Chondrocyte (in vitro differentiated cells): ENCODE data around the gene TFDP1. TPM values are rescaled to one million over a fixed set of nuclear protein-coding genes. Genes with fewer than 3 reads are reported as not detected.

Source experiments
- DNase-seq: peaks from one replicate; pipeline ENCODE4 v3.0.0; 2021; ENCODE audit warnings: mixed read lengths, low spot score
- H3K27ac Mint-ChIP-seq: one replicate; pipeline ENCODE4 v1.8.0; 2021; ENCODE audit warnings: mild to moderate bottlenecking, moderate library complexity, mixed read lengths; ENCODE audit not compliant: unreplicated experiment
- H3K27me3 Mint-ChIP-seq: 2 replicates; pipeline ENCODE4 v1.8.0; 2021; ENCODE audit warnings: low read depth, mixed read lengths
- H3K36me3 Mint-ChIP-seq: 2 replicates; pipeline ENCODE4 v1.8.0; 2021; ENCODE audit warnings: low read depth, mixed read lengths
- H3K4me1 Mint-ChIP-seq: 2 replicates; pipeline ENCODE4 v1.8.0; 2021; ENCODE audit warnings: low read depth, mild to moderate bottlenecking, mixed read lengths
- H3K4me3 Mint-ChIP-seq: one replicate; pipeline ENCODE4 v1.8.0; 2021; ENCODE audit warnings: mild to moderate bottlenecking, moderate library complexity, mixed read lengths; ENCODE audit not compliant: unreplicated experiment
- H3K9me3 Mint-ChIP-seq: 2 replicates; pipeline ENCODE4 v1.8.0; 2021; ENCODE audit warnings: low read depth, mixed read lengths
- long read RNA-seq: library from polyadenylated mRNA; stranded (forward); transcript quantifications from one replicate; pipeline ENCODE4 v2.0.0, GENCODE V29; 2021
- total RNA-seq: library from RNA; stranded (reverse); gene quantifications from 3 replicates; pipeline ENCODE4 v1.2.1, GENCODE V29; 2021
- TF ChIP-seq, protein P1 (sequence below): fragments of 200-600 bp; sonication (generic); IDR thresholded peaks from 2 replicates; pipeline ENCODE4 v1.5.0; 2021; ENCODE audit warnings: antibody characterized with exemption, mild to moderate bottlenecking, moderate library complexity

The TFDP1 gene, protein sequence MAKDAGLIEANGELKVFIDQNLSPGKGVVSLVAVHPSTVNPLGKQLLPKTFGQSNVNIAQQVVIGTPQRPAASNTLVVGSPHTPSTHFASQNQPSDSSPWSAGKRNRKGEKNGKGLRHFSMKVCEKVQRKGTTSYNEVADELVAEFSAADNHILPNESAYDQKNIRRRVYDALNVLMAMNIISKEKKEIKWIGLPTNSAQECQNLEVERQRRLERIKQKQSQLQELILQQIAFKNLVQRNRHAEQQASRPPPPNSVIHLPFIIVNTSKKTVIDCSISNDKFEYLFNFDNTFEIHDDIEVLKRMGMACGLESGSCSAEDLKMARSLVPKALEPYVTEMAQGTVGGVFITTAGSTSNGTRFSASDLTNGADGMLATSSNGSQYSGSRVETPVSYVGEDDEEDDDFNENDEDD
- total RNA-seq = 52.8 to 76.0 TPM (median 54.3 TPM) in 3 replicates
- long read RNA-seq, transcript TFDP1-201 (12 exons, 2,648 nt) = major isoform, 88 of 205 reads
- long read RNA-seq, partial matches to known transcripts = 10 of 205 reads
- long read RNA-seq, other reads (novel, unspliced or antisense) = 106 of 205 reads

DNA sequence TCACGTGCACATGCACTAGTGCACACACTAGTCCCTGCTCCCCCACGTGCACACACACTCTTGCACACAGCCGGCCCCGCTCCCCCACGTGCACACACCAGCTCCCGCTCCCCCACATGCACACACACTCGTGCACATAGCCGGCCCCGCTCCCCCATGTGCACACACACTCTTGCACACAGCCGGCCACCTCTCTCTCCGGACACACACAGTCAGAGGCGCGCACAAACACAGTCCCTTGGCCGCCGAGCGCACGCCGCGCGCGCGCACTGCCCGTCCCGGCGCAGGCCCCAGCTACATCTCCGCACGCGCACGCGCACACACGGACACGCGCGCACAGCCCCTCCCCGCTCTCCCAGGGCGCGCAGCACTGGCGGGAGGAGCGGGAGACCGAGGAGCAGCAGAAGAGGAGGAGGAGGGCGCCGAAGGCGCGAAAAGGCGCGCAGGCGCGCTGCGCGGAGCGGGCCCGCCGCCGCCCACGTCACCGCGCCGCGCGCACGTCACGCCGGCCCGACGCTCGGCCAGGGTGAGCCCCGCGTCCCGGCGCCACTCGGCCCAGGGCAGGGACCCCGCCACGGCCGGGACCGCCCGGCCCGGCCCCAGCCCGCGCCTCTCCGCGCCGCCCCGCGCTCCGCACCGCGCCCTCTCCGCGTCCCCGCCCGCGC, at the start of gene TFDP1:
TSS of gene TFDP1 (plus strand) at position 549 of the 665 bp plus-strand sequence. CDS start 1,085 bp downstream, outside the sequence.
- Mint-ChIP-seq H3K27me3 (no peaks in the 10 kb centered on the region), H3K36me3 (peaks cover 4% of the 10 kb centered on the region), H3K9me3 (no peaks in the 10 kb centered on the region), H3K4me1 (peaks cover 23% of the 10 kb centered on the region), H3K4me3 (peak within 1 kb of the TSS; percentile 83), H3K27ac (no peak within 1 kb of the TSS)
- TF ChIP-seq, protein P1, sequence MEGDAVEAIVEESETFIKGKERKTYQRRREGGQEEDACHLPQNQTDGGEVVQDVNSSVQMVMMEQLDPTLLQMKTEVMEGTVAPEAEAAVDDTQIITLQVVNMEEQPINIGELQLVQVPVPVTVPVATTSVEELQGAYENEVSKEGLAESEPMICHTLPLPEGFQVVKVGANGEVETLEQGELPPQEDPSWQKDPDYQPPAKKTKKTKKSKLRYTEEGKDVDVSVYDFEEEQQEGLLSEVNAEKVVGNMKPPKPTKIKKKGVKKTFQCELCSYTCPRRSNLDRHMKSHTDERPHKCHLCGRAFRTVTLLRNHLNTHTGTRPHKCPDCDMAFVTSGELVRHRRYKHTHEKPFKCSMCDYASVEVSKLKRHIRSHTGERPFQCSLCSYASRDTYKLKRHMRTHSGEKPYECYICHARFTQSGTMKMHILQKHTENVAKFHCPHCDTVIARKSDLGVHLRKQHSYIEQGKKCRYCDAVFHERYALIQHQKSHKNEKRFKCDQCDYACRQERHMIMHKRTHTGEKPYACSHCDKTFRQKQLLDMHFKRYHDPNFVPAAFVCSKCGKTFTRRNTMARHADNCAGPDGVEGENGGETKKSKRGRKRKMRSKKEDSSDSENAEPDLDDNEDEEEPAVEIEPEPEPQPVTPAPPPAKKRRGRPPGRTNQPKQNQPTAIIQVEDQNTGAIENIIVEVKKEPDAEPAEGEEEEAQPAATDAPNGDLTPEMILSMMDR = no peak
- peak; percentile 92 for DNase-seq

GRCh38 chr13:113535381-113535781, 49.2 kb upstream of the TFDP1 start:
- TF ChIP-seq, protein P1 = no peak
- Mint-ChIP-seq H3K27ac (no peak overlapping the region), H3K4me3 (no peak overlapping the region), H3K9me3 (no peaks in the 10 kb centered on the region), H3K36me3 (peaks cover 30% of the 10 kb centered on the region), H3K4me1 (no peaks in the 10 kb centered on the region), H3K27me3 (no peaks in the 10 kb centered on the region)
- peak; percentile 46 for DNase-seq

DNA sequence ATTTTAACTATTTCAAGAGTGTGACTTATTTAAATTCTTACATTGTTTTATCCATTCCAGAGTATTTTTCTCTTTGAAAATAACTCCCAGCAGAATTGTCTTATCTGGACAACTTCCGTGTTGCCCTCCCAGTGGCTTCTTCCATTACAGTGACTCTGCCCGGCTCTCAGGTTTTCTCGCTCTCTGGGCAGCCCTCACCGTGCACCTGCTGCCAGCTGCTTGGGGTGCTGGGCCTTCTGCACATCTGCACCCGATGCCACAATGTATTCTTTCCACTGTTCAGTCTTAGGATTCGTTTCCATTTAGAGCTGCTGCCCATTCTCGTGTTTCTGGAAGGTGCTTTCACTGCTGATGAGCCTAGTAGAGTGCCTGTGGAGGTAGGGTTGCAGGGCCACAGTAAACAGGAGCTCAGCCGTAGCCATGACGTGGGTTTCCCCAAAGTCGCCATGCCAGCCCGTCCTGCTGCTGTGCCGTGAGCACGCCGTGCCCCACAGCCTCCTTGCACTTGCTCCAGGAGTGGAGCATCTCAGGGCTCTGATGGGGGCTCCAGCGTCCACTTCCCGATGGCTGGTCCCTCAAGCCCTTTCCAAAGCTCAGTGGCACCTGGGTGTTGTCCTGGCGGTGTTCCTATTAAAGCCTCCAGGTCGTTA, 48.0 kb upstream of the TFDP1 start:
- H3K9me3 Mint-ChIP-seq = peaks cover 4% of the 10 kb centered on the region
- no peaks in the 10 kb centered on the region for H3K27me3 Mint-ChIP-seq
- no peak overlapping the region for H3K4me3 Mint-ChIP-seq
- no peaks in the 10 kb centered on the region for H3K4me1 Mint-ChIP-seq
- peak; percentile 54 for DNase-seq
- peaks cover 33% of the 10 kb centered on the region for H3K36me3 Mint-ChIP-seq
- TF ChIP-seq, protein P1 = no peak
- H3K27ac Mint-ChIP-seq = no peak overlapping the region

DNA sequence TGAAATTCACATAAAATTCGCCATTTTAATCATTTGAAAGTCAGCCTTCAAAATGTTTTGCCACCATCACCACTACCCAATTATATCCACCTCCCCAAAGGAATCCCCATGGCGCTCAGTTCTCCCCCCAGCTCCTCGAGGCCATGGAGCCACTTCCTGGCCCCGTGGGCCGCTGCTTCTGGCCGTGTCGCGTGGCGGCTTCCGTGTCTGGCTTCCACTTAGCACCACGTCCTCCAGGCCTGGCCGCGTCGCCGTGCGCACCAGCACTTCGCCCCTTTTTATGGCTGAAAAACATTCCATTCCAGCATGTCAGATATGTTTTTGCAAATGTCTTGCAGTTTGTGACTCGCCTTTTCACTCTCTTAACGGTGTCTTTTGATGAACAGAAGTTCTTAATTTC, 47.3 kb upstream of the TFDP1 start:
- peaks cover 4% of the 10 kb centered on the region for H3K9me3 Mint-ChIP-seq
- H3K36me3 Mint-ChIP-seq = peaks cover 28% of the 10 kb centered on the region
- no peak overlapping the region for H3K4me3 Mint-ChIP-seq
- peak; percentile 84 for DNase-seq
- TF ChIP-seq, protein P1 = no peak
- no peaks in the 10 kb centered on the region for H3K4me1 Mint-ChIP-seq
- H3K27ac Mint-ChIP-seq = no peak overlapping the region
- H3K27me3 Mint-ChIP-seq = no peaks in the 10 kb centered on the region
